GM12878 (cell line): ENCODE results near the gene SSH3. TPM values are rescaled to one million over a fixed set of nuclear protein-coding genes. Genes with fewer than 3 reads are reported as not detected.
A peak's percentile ranks its signal among the peaks of the same experiment; 100 is the strongest.

Experiments
- ATF7 ChIP-seq: fragments of 450-650 bp; IDR thresholded peaks from 2 replicates; pipeline ENCODE4 v1.6.1; 2016; ENCODE audit warnings: low read depth, mild to moderate bottlenecking
- CREM ChIP-seq: IDR thresholded peaks from 2 replicates; pipeline ENCODE4 v1.6.1; 2014; ENCODE audit warnings: antibody characterized with exemption, low read depth
- E4F1 ChIP-seq: fragments of 450-650 bp; IDR thresholded peaks from 2 replicates; pipeline ENCODE4 v1.6.1; 2018; ENCODE audit warnings: borderline replicate concordance, mild to moderate bottlenecking; ENCODE audit not compliant: partially characterized antibody
- ELK1 ChIP-seq: IDR thresholded peaks from 2 replicates; pipeline ENCODE4 v1.6.1; 2012; ENCODE audit warnings: low read depth, low read length, improper control_type of control experiment
- GABPA ChIP-seq: IDR thresholded peaks from 2 replicates; pipeline ENCODE4 v1.6.1; 2014; ENCODE audit warnings: antibody characterized with exemption, low read depth, mild to moderate bottlenecking, inconsistent platforms
- HSF1 ChIP-seq: fragments of 150-350 bp; IDR thresholded peaks from 2 replicates; pipeline ENCODE4 v1.6.1; 2014; ENCODE audit warnings: mild to moderate bottlenecking, low read depth, low read length
- IKZF2 ChIP-seq, 2 experiments: fragments of 450-650 bp; IDR thresholded peaks; 2 replicates each; pipeline ENCODE4 v1.6.1; 2017; ENCODE audit warnings: mild to moderate bottlenecking in 2 of 2, moderate library complexity in 2 of 2
- IRF4 ChIP-seq: IDR thresholded peaks from 2 replicates; pipeline ENCODE4 v1.6.1; 2011; ENCODE audit warnings: low read depth, low read length
- IRF5 ChIP-seq: fragments of 450-650 bp; IDR thresholded peaks from 2 replicates; pipeline ENCODE4 v1.6.1; 2017; ENCODE audit warnings: borderline replicate concordance
- NFIC ChIP-seq: IDR thresholded peaks from 2 replicates; pipeline ENCODE4 v1.6.1; 2012; ENCODE audit warnings: low read depth, mild to moderate bottlenecking, inconsistent platforms, low read length, moderate library complexity
- POLR2A ChIP-seq: IDR thresholded peaks from 2 replicates; pipeline ENCODE4 v1.6.1; 2011; ENCODE audit warnings: low read depth, mild to moderate bottlenecking, low read length
- RUNX3 ChIP-seq: IDR thresholded peaks from 2 replicates; pipeline ENCODE4 v1.6.1; 2012; ENCODE audit warnings: low read length, inconsistent platforms
- SIX5 ChIP-seq: IDR thresholded peaks from 2 replicates; pipeline ENCODE4 v1.6.1; 2011; ENCODE audit warnings: mild to moderate bottlenecking, low read depth, low read length, moderate library complexity; ENCODE audit not compliant: severe bottlenecking
- SP1 ChIP-seq: IDR thresholded peaks from one replicate; pipeline ENCODE4 v1.6.1; 2011; ENCODE audit warnings: low read depth, low read length
- SPI1 ChIP-seq: IDR thresholded peaks from 2 replicates; pipeline ENCODE4 v1.6.1; 2011; ENCODE audit warnings: low read depth, mild to moderate bottlenecking, low read length, moderate library complexity, borderline replicate concordance; ENCODE audit not compliant: insufficient read depth
- SUZ12 ChIP-seq: fragments of 200-600 bp; sonication (generic); IDR thresholded peaks from one replicate; pipeline ENCODE4 v1.6.1; 2018; ENCODE audit warnings: antibody characterized with exemption, mild to moderate bottlenecking; ENCODE audit not compliant: unreplicated experiment
- TAF1 ChIP-seq: IDR thresholded peaks from 2 replicates; pipeline ENCODE4 v1.6.1; 2011; ENCODE audit warnings: mild to moderate bottlenecking, low read depth, low read length, borderline replicate concordance
- YBX1 ChIP-seq: fragments of 450-650 bp; IDR thresholded peaks from 2 replicates; pipeline ENCODE4 v1.6.1; 2016; ENCODE audit warnings: antibody characterized with exemption
- ZBTB40 ChIP-seq: fragments of 450-650 bp; IDR thresholded peaks from 2 replicates; pipeline ENCODE4 v1.6.1; 2016; ENCODE audit warnings: mild to moderate bottlenecking, moderate library complexity, borderline replicate concordance
- ZNF217 ChIP-seq: fragments of 450-650 bp; IDR thresholded peaks from 2 replicates; pipeline ENCODE4 v1.6.1; 2017; ENCODE audit warnings: antibody characterized with exemption, mild to moderate bottlenecking
- ZNF384 ChIP-seq: IDR thresholded peaks from 2 replicates; pipeline ENCODE4 v1.6.1; 2012; ENCODE audit warnings: low read depth, mild to moderate bottlenecking, low read length, improper control_type of control experiment, borderline replicate concordance
- polyA plus RNA-seq, 11 experiments: library from polyadenylated mRNA; depleted of rRNA in 4 of 11; unstranded in 6 of 11; stranded (reverse) in 5 of 11; fragments of >200 nt; fragmentation: Nextera tagmentation in 4 of 11; fragmentation: Illumina TruSeq in 1 of 11; extraction: Ambion mirVana in 4 of 11; extraction: Trizol in 1 of 11; gene quantifications; 1 replicate in 1 of 11; 2 replicates in 10 of 11; pipeline versions ENCODE4 v1.2.1 to v1.2.3, GENCODE V29; 2011 to 2016; ENCODE audit warnings: inconsistent platforms in 2 of 11, missing spikeins in 2 of 11, low read depth in 1 of 11
- total RNA-seq, 4 experiments: library from RNA; depleted of rRNA in 3 of 4; stranded (reverse); fragments of >200 nt in 3 of 4; fragmentation: Illumina TruSeq in 1 of 4; extraction: Trizol in 1 of 4; gene quantifications; 2 replicates each; pipeline versions ENCODE4 v1.2.1 to v1.2.3, GENCODE V29; 2013 to 2021

SSH3 gene
- total and polyA plus RNA-seq, 10 of the 15 experiments (the other 5 are each of a cell fraction or from before 2014, with no cell fraction given), result 0.05 to 0.83 (median 0.28) TPM; not detected in 3

- TF ChIP-seq ZNF217 (no peak), SPI1 (no peak), IKZF2 (IDR thresholded peaks at IDR 0.05) (0 out of 4 replicates have a peak, but pooled peaks of 1 of the 2 experiments have one; percentile 25), ATF7 (no peak), ZNF384 (no peak), SUZ12 (no peak), GABPA (no peak), HSF1 (no peak), IRF5 (no peak), IRF4 (0 out of 2 replicates have a peak, but pooled peaks have one; percentile 29), YBX1 (no peak), RUNX3 (no peak), SIX5 (no peak), ELK1 (no peak), E4F1 (no peak), CREM (no peak), TAF1 (no peak), SP1 (no peak), POLR2A (no peak), NFIC (no peak), ZBTB40 (no peak)
Measured at GRCh38 chr11:67351275-67352005, 48.1 kb downstream of the SSH3 start (continued).
